Central memory CD8-positive, alpha-beta T cell (primary cell): Measurements from ENCODE around the gene ZNF469.

ENCODE experiments used
- ATAC-seq: fragments of 150-1000 bp; cut with Tn5 transposase; replicated peaks from 2 replicates; pipeline ENCODE4 v1.10.0; 2022; ENCODE audit warnings: mild to moderate bottlenecking, moderate FRiP score, moderate number of reproducible peaks; ENCODE audit not compliant: poor library complexity, severe bottlenecking; ENCODE audit errors: extremely low read depth
- DNase-seq, 2 donors: peaks; one replicate each; pipeline ENCODE4 v3.0.0; 2021; ENCODE audit warnings: low spot score in 2 of 2
- H3K27ac Mint-ChIP-seq: one replicate; pipeline ENCODE4 v1.8.0; 2022; ENCODE audit warnings: low read depth, mild to moderate bottlenecking, moderate library complexity, mixed read lengths
- H3K27me3 Mint-ChIP-seq: one replicate; pipeline ENCODE4 v1.8.0; 2022; ENCODE audit warnings: mixed read lengths
- H3K36me3 Mint-ChIP-seq: one replicate; pipeline ENCODE4 v1.8.0; 2022; ENCODE audit warnings: mild to moderate bottlenecking, moderate library complexity, mixed read lengths; ENCODE audit not compliant: insufficient read depth
- H3K4me1 Mint-ChIP-seq: one replicate; pipeline ENCODE4 v1.8.0; 2022; ENCODE audit warnings: mixed read lengths
- H3K4me3 Mint-ChIP-seq: one replicate; pipeline ENCODE4 v1.8.0; 2022; ENCODE audit warnings: mild to moderate bottlenecking, moderate library complexity, mixed read lengths
- H3K9me3 Mint-ChIP-seq: one replicate; pipeline ENCODE4 v1.8.0; 2022; ENCODE audit warnings: mixed read lengths

Gene ZNF469

GRCh38 chr16:88430524-88431446, 48.0 kb downstream of the ZNF469 start:
- DNase-seq (no peak), ATAC-seq (peak; percentile 57)
- peaks cover 5% of the 10 kb centered on the region for H3K4me1 Mint-ChIP-seq
- no peaks in the 10 kb centered on the region for H3K27me3 Mint-ChIP-seq
- H3K27ac Mint-ChIP-seq: peak overlapping the region; percentile 55
- no peaks in the 10 kb centered on the region for H3K9me3 Mint-ChIP-seq
- H3K4me3 Mint-ChIP-seq: peak overlapping the region; percentile 62
- H3K36me3 Mint-ChIP-seq: peaks cover 4% of the 10 kb centered on the region

- peak overlapping the region; percentile 62 for H3K4me3 Mint-ChIP-seq
Measured at GRCh38 chr16:88431651-88432050, 48.9 kb downstream of the ZNF469 start.

DNA sequence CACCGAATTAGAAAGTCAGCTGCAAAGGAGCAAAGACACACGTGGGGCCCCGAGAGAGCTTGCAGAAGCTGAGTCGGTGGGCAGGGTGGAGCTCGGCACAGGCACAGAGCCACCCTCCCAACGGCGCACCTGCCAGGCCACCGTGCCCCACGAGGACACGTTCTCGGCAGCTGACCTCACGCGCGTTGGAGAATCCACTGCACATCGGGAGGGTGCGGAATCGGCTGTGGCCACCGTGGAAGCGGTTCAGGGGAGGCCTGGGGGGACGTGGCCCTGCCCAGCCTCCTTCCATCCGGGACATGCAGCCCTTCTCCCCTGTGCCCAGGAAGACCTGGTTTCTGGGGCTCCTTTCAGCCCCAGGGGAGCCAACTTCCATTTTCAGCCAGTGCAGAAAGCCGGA, 49.4 kb downstream of the ZNF469 start:
- Mint-ChIP-seq H3K27me3 (no peaks in the 10 kb centered on the region), H3K4me3 (peak overlapping the region; percentile 62), H3K4me1 (peaks cover 5% of the 10 kb centered on the region), H3K36me3 (peaks cover 4% of the 10 kb centered on the region), H3K9me3 (no peaks in the 10 kb centered on the region), H3K27ac (no peak overlapping the region)
- no peak for ATAC-seq
- DNase-seq: no peak

More at GRCh38 chr16:88431651-88432050, 48.9 kb downstream of the ZNF469 start:
- peaks cover 5% of the 10 kb centered on the region for H3K4me1 Mint-ChIP-seq
- no peak for ATAC-seq
- peaks cover 4% of the 10 kb centered on the region for H3K36me3 Mint-ChIP-seq
- H3K27me3 Mint-ChIP-seq: no peaks in the 10 kb centered on the region
- no peaks in the 10 kb centered on the region for H3K9me3 Mint-ChIP-seq
- peak overlapping the region; percentile 55 for H3K27ac Mint-ChIP-seq
- no peak for DNase-seq
